Adrenal gland (tissue), 12 donors: Measurements from ENCODE around the gene PFDN6. TPM values are rescaled to one million over a fixed set of nuclear protein-coding genes. Genes with fewer than 3 reads are reported as not detected.
"Not testable (repeated sequence)": the region's sequence is repeated elsewhere in the genome, so short reads cannot be mapped to it uniquely, and the experiment has no call there.

ENCODE experiments used
- DNase-seq, 7 donors: peaks; one replicate each; pipeline ENCODE4 v3.0.0-alpha.2; 2019 to 2020
- H3K27ac ChIP-seq, 5 donors: fragments of 200-600 bp; sonication (generic) in 4 of 5; 1 replicate in 3 of 5; 2 replicates in 2 of 5; pipeline versions ENCODE4 v1.5.1 to v1.8.0; 2016 to 2020; ENCODE audit warnings: mild to moderate bottlenecking in 1 of 5
- H3K27me3 ChIP-seq: fragments of 200-600 bp; 2 replicates; pipeline ENCODE4 v1.8.0; 2021
- H3K36me3 ChIP-seq, 2 donors: fragments of 200-600 bp; replicated peaks in 1 of 2; 1 replicate in 1 of 2; 2 replicates in 1 of 2; pipeline versions ENCODE4 v1.5.1 to v1.8.0; 2018 to 2022
- H3K4me1 ChIP-seq, 2 donors: fragments of 200-600 bp; replicated peaks in 1 of 2; 1 replicate in 1 of 2; 2 replicates in 1 of 2; pipeline versions ENCODE4 v1.5.1 to v1.8.0; 2018 to 2021
- H3K4me3 ChIP-seq, 4 donors: fragments of 200-600 bp; sonication (generic) in 3 of 4; one replicate each; pipeline ENCODE4 v1.5.1; 2016 to 2018
- H3K9me3 ChIP-seq, 3 donors: fragments of 200-600 bp; sonication (generic) in 1 of 3; replicated peaks in 1 of 3; 1 replicate in 2 of 3; 2 replicates in 1 of 3; pipeline versions ENCODE4 v1.5.1 to v1.8.0; 2016 to 2021
- POLR2A ChIP-seq, 2 donors: fragments of 450-650 bp; IDR thresholded peaks; one replicate each; pipeline ENCODE4 v1.6.1; 2017; ENCODE audit warnings: antibody characterized with exemption in 2 of 2, mild to moderate bottlenecking in 2 of 2, moderate library complexity in 1 of 2
- WGBS, 4 donors: extraction: QIAGEN DNeasy Blood & Tissue Kit in 2 of 4; methylation state at CpG; one replicate each; pipeline versions ENCODE4 v1.1.5 to v1.1.7; 2013 to 2017; 5-methylcytosine and 5-hydroxymethylcytosine counted together
- intact Hi-C, 2 donors: fragments of 100-400 bp; cut with DNase I; formaldehyde crosslinking; loops; one replicate each; pipeline versions ENCODE4 v1.14.1 to v1.15.0; 2022 to 2023
- polyA plus RNA-seq, 3 donors: library from polyadenylated mRNA; stranded (reverse); fragments of 200-250 nt in 2 of 3; fragments of 350-450 nt in 1 of 3; fragmentation: Illumina TruSeq in 1 of 3; extraction: RNeasy Lipid Tissue Mini Kit (QIAGEN cat#74804) in 1 of 3; gene quantifications; one replicate each; pipeline ENCODE4 v1.2.3, GENCODE V29; 2013 to 2014
- total RNA-seq, 9 donors: library from RNA; depleted of rRNA in 4 of 9; stranded (reverse); fragments of >200 nt in 4 of 9; fragments of 120-200 nt in 1 of 9; fragmentation: NEBNext Ultra II Directional in 1 of 9; extraction: Animal tissue kit (Norgen Biotek cat#: 25700) in 1 of 9; gene quantifications; one replicate each; pipeline versions ENCODE4 v1.1.0 to v1.2.4, GENCODE V29; 2013 to 2023
- TF ChIP-seq, protein P1 (sequence below), 6 experiments: fragments of 450-650 bp in 4 of 6; fragments of 200-600 bp in 2 of 6; sonication (generic) in 1 of 6; IDR thresholded peaks; 1 replicate in 5 of 6; 2 replicates in 1 of 6; pipeline versions ENCODE4 v1.5.1 to v1.8.0; 2016 to 2021; ENCODE audit warnings: antibody characterized with exemption in 6 of 6, mild to moderate bottlenecking in 2 of 6, moderate library complexity in 1 of 6
- donor health status: healthy with polysubstance abuse.
- donor health status: Bipolar disorder and iron deficiency.
- donor health status: DM: yes; HTN: yes; CAD: no.
- donor health status: DM: no; HTN: no; CAD: no.
- donor health status: DM: no; HTN: no; CAD: no.
- donor health status: DM: yes; HTN: yes; CAD: no.

Gene PFDN6
- total and polyA plus RNA-seq, 12 donors: 6.8 to 830 (median 67.6) TPM

- no peaks in the 10 kb centered on the region for H3K27me3 ChIP-seq
- TF ChIP-seq POLR2A (IDR thresholded peaks at IDR 0.05): no peak
- TF ChIP-seq, protein P1, sequence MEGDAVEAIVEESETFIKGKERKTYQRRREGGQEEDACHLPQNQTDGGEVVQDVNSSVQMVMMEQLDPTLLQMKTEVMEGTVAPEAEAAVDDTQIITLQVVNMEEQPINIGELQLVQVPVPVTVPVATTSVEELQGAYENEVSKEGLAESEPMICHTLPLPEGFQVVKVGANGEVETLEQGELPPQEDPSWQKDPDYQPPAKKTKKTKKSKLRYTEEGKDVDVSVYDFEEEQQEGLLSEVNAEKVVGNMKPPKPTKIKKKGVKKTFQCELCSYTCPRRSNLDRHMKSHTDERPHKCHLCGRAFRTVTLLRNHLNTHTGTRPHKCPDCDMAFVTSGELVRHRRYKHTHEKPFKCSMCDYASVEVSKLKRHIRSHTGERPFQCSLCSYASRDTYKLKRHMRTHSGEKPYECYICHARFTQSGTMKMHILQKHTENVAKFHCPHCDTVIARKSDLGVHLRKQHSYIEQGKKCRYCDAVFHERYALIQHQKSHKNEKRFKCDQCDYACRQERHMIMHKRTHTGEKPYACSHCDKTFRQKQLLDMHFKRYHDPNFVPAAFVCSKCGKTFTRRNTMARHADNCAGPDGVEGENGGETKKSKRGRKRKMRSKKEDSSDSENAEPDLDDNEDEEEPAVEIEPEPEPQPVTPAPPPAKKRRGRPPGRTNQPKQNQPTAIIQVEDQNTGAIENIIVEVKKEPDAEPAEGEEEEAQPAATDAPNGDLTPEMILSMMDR (IDR thresholded peaks at IDR 0.05): peak in 5 of 6 experiments; percentile 22 to 45 (median 42)
- peak overlapping the region in 1 of 5 donors; percentile 7 for H3K27ac ChIP-seq
- peaks cover 0 to 64% of the 10 kb centered on the region in 2 donors for H3K36me3 ChIP-seq
- H3K4me1 ChIP-seq: peaks cover 3 to 24% of the 10 kb centered on the region in 2 donors
- intact Hi-C loops: no loop called here
- no peaks in the 10 kb centered on the region for H3K9me3 ChIP-seq
- H3K4me3 ChIP-seq: no peak overlapping the region
- DNase-seq: peak in 2 of 7 donors; percentile 22 to 42
- 51 to 100% (median 61%) methylated on average over 1 to 5 of the region's 5 CpGs for WGBS, 4 donors
These were observed 9.4 kb upstream of the PFDN6 start for GRCh38 chr6:33279971-33280511.

DNA sequence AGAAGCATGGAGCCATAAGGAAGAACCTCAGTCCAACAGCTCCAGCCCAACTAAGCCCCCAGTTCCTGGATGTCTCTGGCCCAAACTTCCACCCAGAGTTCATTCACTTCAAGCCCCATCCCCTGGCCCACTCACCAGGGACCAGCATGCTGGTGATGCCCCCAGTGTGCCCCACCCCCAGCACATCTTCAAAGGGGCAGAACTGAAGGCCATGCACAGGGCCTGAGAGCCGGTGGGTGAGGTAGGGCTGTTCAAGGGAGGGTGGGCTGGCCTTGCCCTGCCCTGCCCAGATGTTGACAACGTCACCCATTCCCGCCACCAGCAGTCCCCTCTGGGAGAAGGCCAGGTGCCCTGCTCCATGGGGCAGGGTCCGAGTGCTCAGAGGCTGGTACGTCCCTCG lies 8.9 kb upstream of the PFDN6 start:
- 86 to 93% (median 88%) methylated on average over 3 to 6 of the region's 6 CpGs for WGBS, 4 donors
- Histone ChIP-seq H3K4me3 (no peak overlapping the region), H3K27ac (no peak overlapping the region), H3K9me3 (no peaks in the 10 kb centered on the region), H3K27me3 (no peaks in the 10 kb centered on the region), H3K4me1 (peaks cover 3 to 20% of the 10 kb centered on the region in 2 donors), H3K36me3 (peaks cover 0 to 64% of the 10 kb centered on the region in 2 donors)
- DNase-seq: no peak
- intact Hi-C loops: no loop called here
- no peak for TF ChIP-seq POLR2A (IDR thresholded peaks at IDR 0.05)
- TF ChIP-seq, protein P1 (IDR thresholded peaks at IDR 0.05): no peak

GRCh38 chr6:33285214-33285613 lies 4.2 kb upstream of the PFDN6 start:
- H3K27me3 ChIP-seq, H3K27ac ChIP-seq, DNase-seq, intact Hi-C loops, H3K4me3 ChIP-seq, H3K9me3 ChIP-seq: not testable (repeated sequence)
- 83 to 89% (median 86%) methylated on average over 4 of the region's 4 CpGs for WGBS, 4 donors
- H3K36me3 ChIP-seq: peaks cover 0 to 63% of the 10 kb centered on the region in 2 donors
- peaks cover 4 to 15% of the 10 kb centered on the region in 2 donors for H3K4me1 ChIP-seq

- H3K9me3 ChIP-seq: no peaks in the 10 kb centered on the region
- 79 to 91% (median 86%) methylated on average over 14 to 22 of the region's 22 CpGs for WGBS, 4 donors
- DNase-seq: no peak
- no peak overlapping the region for H3K4me3 ChIP-seq
- no peak overlapping the region for H3K27ac ChIP-seq
- TF ChIP-seq, protein P1 (IDR thresholded peaks at IDR 0.05): no peak
- TF ChIP-seq POLR2A (IDR thresholded peaks at IDR 0.05): no peak
- H3K27me3 ChIP-seq: no peaks in the 10 kb centered on the region
- H3K4me1 ChIP-seq: peaks cover 5 to 21% of the 10 kb centered on the region in 2 donors
- intact Hi-C loops: no loop called here
- H3K36me3 ChIP-seq: peaks cover 0 to 65% of the 10 kb centered on the region in 2 donors
These were observed 2.2 kb upstream of the PFDN6 start for GRCh38 chr6:33286946-33287914.
